ENCODE results near the gene MED22. TPM values are rescaled to one million over a fixed set of nuclear protein-coding genes. Genes with fewer than 3 reads are reported as not detected.

MED22 gene
- total and polyA plus RNA-seq, 2 donors (not counting 1 experiment from before 2014, with no cell fraction given) = 13.9 to 17.8 TPM

GRCh38 chr9:133367221-133367620 is 19.3 kb upstream of the MED22 start:
- TF ChIP-seq CTCF (conservative IDR thresholded peaks at IDR 0.05 in 1 of 2, IDR thresholded peaks at IDR 0.05 in 1 of 2; ENCODE audit: low read depth in 1 of 2, low read length in 2 of 2) (no peak), EZH2 (IDR thresholded peaks at IDR 0.05; ENCODE audit: low read length, missing control alignments) (no peak)
- DNase-seq (ENCODE audit: low read depth in 2 of 2) = no peak
- Histone ChIP-seq H3K79me2 (ENCODE audit: control insufficient read depth, insufficient read depth, low read length) (peaks cover 86% of the 10 kb centered on the region), H3K36me3 (ENCODE audit: control insufficient read depth, insufficient read depth, low read length) (peaks cover 57% of the 10 kb centered on the region), H3K9ac (ENCODE audit: insufficient read depth, low read length) (no peak overlapping the region), H3K4me1 (ENCODE audit: control insufficient read depth, extremely low read depth, insufficient read depth, low read length) (peaks cover 11% of the 10 kb centered on the region), H3K27me3 (ENCODE audit: control insufficient read depth, insufficient read depth, low read length) (no peaks in the 10 kb centered on the region), H3K27ac (ENCODE audit: insufficient read depth, low read length) (no peak overlapping the region), H4K20me1 (ENCODE audit: control insufficient read depth, extremely low read depth, insufficient read depth, low read length) (peaks cover 10% of the 10 kb centered on the region), H3K9me3 (ENCODE audit: control insufficient read depth, insufficient read depth, low read depth, low read length) (no peaks in the 10 kb centered on the region), H2AFZ (ENCODE audit: low read length) (no peak overlapping the region), H3K4me3 (replicated peaks in 1 of 4; ENCODE audit: control extremely low read depth in 1 of 4, insufficient read depth in 1 of 4, low read depth in 3 of 4, low read length in 4 of 4) (no peak overlapping the region), H3K4me2 (ENCODE audit: extremely low read depth, insufficient read depth, low read length) (no peak overlapping the region)

- no peak overlapping the region for H3K4me2 ChIP-seq (ENCODE audit: extremely low read depth, insufficient read depth, low read length)
- no peaks in the 10 kb centered on the region for H3K9me3 ChIP-seq (ENCODE audit: control insufficient read depth, insufficient read depth, low read depth, low read length)
- H2AFZ ChIP-seq (ENCODE audit: low read length) = no peak overlapping the region
- peaks cover 83% of the 10 kb centered on the region for H3K79me2 ChIP-seq (ENCODE audit: control insufficient read depth, insufficient read depth, low read length)
- H3K27me3 ChIP-seq (ENCODE audit: control insufficient read depth, insufficient read depth, low read length) = no peaks in the 10 kb centered on the region
- peaks cover 10% of the 10 kb centered on the region for H3K4me1 ChIP-seq (ENCODE audit: control insufficient read depth, extremely low read depth, insufficient read depth, low read length)
- TF ChIP-seq EZH2 (IDR thresholded peaks at IDR 0.05; ENCODE audit: low read length, missing control alignments) (no peak), CTCF (conservative IDR thresholded peaks at IDR 0.05 in 1 of 2, IDR thresholded peaks at IDR 0.05 in 1 of 2; ENCODE audit: low read depth in 1 of 2, low read length in 2 of 2) (no peak)
- no peak overlapping the region for H3K27ac ChIP-seq (ENCODE audit: insufficient read depth, low read length)
- no peak for DNase-seq (ENCODE audit: low read depth in 2 of 2)
- peaks cover 5% of the 10 kb centered on the region for H4K20me1 ChIP-seq (ENCODE audit: control insufficient read depth, extremely low read depth, insufficient read depth, low read length)
- peaks cover 63% of the 10 kb centered on the region for H3K36me3 ChIP-seq (ENCODE audit: control insufficient read depth, insufficient read depth, low read length)
- H3K9ac ChIP-seq (ENCODE audit: insufficient read depth, low read length) = no peak overlapping the region
- H3K4me3 ChIP-seq (replicated peaks in 1 of 4; ENCODE audit: control extremely low read depth in 1 of 4, insufficient read depth in 1 of 4, low read depth in 3 of 4, low read length in 4 of 4) = no peak overlapping the region
Measured at GRCh38 chr9:133366435-133366834, 18.5 kb upstream of the MED22 start.

- peaks cover 53% of the 10 kb centered on the region for H3K36me3 ChIP-seq (ENCODE audit: control insufficient read depth, insufficient read depth, low read length)
Measured at GRCh38 chr9:133362359-133363044, 14.6 kb upstream of the MED22 start.

More at GRCh38 chr9:133362359-133363044, 14.6 kb upstream of the MED22 start:
- peaks cover 2% of the 10 kb centered on the region for H4K20me1 ChIP-seq (ENCODE audit: control insufficient read depth, extremely low read depth, insufficient read depth, low read length)
- H3K4me2 ChIP-seq (ENCODE audit: extremely low read depth, insufficient read depth, low read length) = no peak overlapping the region
- H3K9ac ChIP-seq (ENCODE audit: insufficient read depth, low read length) = no peak overlapping the region
- no peaks in the 10 kb centered on the region for H3K9me3 ChIP-seq (ENCODE audit: control insufficient read depth, insufficient read depth, low read depth, low read length)
- peaks cover 46% of the 10 kb centered on the region for H3K79me2 ChIP-seq (ENCODE audit: control insufficient read depth, insufficient read depth, low read length)
- no peak for TF ChIP-seq EZH2 (IDR thresholded peaks at IDR 0.05; ENCODE audit: low read length, missing control alignments)
- no peak for TF ChIP-seq CTCF (conservative IDR thresholded peaks at IDR 0.05 in 1 of 2, IDR thresholded peaks at IDR 0.05 in 1 of 2; ENCODE audit: low read depth in 1 of 2, low read length in 2 of 2)
- DNase-seq (ENCODE audit: low read depth in 2 of 2) = peak in 1 of 2 donors; percentile 61
- H2AFZ ChIP-seq (ENCODE audit: low read length) = no peak overlapping the region
- H3K27me3 ChIP-seq (ENCODE audit: control insufficient read depth, insufficient read depth, low read length) = no peaks in the 10 kb centered on the region
- peaks cover 6% of the 10 kb centered on the region for H3K4me1 ChIP-seq (ENCODE audit: control insufficient read depth, extremely low read depth, insufficient read depth, low read length)
- no peak overlapping the region for H3K4me3 ChIP-seq (replicated peaks in 1 of 4; ENCODE audit: control extremely low read depth in 1 of 4, insufficient read depth in 1 of 4, low read depth in 3 of 4, low read length in 4 of 4)
- no peak overlapping the region for H3K27ac ChIP-seq (ENCODE audit: insufficient read depth, low read length)
